ENCODE measurements around the gene HPCAL1. TPM values are rescaled to one million over a fixed set of nuclear protein-coding genes. Genes with fewer than 3 reads are reported as not detected.
A peak's percentile ranks its signal among the peaks of the same experiment; 100 is the strongest.

HPCAL1 gene
- total and polyA plus RNA-seq, 4 donors = 28.2 to 159 (median 95.0) TPM

DNA sequence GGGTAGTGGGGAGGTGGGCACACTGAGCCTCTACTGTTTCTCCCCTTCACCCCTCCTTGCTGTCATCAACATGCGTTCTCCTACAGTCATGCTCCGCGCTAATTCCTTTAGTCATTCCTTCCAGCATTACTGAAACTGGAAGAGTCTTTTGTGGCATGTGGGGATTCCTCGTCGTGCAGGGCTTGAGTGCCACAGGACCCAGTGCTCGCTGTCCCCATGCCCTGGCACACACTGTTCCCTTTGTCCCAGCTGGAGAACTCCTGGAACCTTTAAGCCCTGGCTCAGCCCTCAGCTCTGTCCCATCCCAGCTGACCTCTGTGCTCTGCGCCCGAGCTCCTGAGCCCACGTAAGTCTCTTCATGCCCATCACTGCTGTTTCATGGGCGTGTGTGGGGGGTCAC, 103.3 kb downstream of the HPCAL1 start:
- Histone ChIP-seq H3K27me3 (ENCODE audit: control insufficient read depth, insufficient read depth, low read length) (no peaks in the 10 kb centered on the region), H3K27ac (ENCODE audit: low read depth, low read length) (peak overlapping the region; percentile 86), H3K36me3 (ENCODE audit: control insufficient read depth, insufficient read depth, low read length) (peaks cover 13% of the 10 kb centered on the region), H3K4me1 (ENCODE audit: control insufficient read depth, insufficient read depth, low read length) (peaks cover 62% of the 10 kb centered on the region), H3K9me3 (ENCODE audit: control insufficient read depth, insufficient read depth, low read length) (no peaks in the 10 kb centered on the region), H3K4me3 (ENCODE audit: low read depth, low read length) (no peak overlapping the region)
- no peak for DNase-seq (ENCODE audit: low read depth in 4 of 6, low spot score in 6 of 6)
- 62% methylated on average over 4 of the region's 10 CpGs for WGBS (ENCODE audit: insufficient coverage)

DNA sequence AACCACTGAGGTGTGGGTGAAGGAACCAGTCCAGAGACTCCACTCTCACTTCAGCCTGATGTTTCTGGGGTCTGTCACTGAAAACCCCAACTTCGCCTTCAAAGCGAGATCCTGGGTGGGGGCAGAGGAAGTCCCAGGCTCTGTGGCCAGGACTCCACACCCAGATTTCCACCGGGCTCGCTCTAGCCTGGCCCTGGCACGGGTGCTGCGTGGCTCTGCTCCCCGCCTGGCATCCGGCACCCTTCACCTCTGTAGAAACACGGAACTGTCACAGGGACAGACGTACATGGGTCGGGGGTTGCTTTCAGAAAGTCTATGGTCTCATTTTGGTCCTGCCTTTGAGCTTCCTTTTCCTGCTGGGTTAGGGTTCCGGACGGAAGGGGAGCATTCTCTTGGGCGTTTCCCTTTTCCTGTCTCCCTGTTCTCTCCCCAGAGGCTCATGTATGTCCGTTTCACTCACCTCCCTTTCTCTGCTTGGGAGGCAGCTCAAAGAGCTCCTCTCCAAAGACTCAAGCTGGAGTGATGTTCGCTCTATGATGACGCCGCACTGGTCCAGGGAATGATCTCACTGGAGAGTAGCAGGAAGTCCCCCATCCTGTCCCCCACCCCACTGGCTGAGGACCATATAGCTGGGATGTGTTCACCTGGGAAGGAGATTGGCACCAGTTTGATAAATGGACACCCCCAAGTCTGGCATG, 103.9 kb downstream of the HPCAL1 start:
- Histone ChIP-seq H3K9me3 (ENCODE audit: control insufficient read depth, insufficient read depth, low read length) (no peaks in the 10 kb centered on the region), H3K36me3 (ENCODE audit: control insufficient read depth, insufficient read depth, low read length) (peaks cover 12% of the 10 kb centered on the region), H3K27me3 (ENCODE audit: control insufficient read depth, insufficient read depth, low read length) (no peaks in the 10 kb centered on the region), H3K27ac (ENCODE audit: low read depth, low read length) (no peak overlapping the region), H3K4me3 (ENCODE audit: low read depth, low read length) (no peak overlapping the region), H3K4me1 (ENCODE audit: control insufficient read depth, insufficient read depth, low read length) (peaks cover 66% of the 10 kb centered on the region)
- 88% methylated on average over 13 of the region's 18 CpGs for WGBS (ENCODE audit: insufficient coverage)
- no peak for DNase-seq (ENCODE audit: low read depth in 4 of 6, low spot score in 6 of 6)

- DNase-seq (ENCODE audit: low read depth in 4 of 6, low spot score in 6 of 6) = no peak
- Histone ChIP-seq H3K36me3 (ENCODE audit: control insufficient read depth, insufficient read depth, low read length) (peaks cover 12% of the 10 kb centered on the region), H3K4me1 (ENCODE audit: control insufficient read depth, insufficient read depth, low read length) (peaks cover 70% of the 10 kb centered on the region), H3K27me3 (ENCODE audit: control insufficient read depth, insufficient read depth, low read length) (no peaks in the 10 kb centered on the region), H3K4me3 (ENCODE audit: low read depth, low read length) (no peak overlapping the region), H3K27ac (ENCODE audit: low read depth, low read length) (no peak overlapping the region), H3K9me3 (ENCODE audit: control insufficient read depth, insufficient read depth, low read length) (no peaks in the 10 kb centered on the region)
- WGBS (ENCODE audit: insufficient coverage) = 85% methylated on average over 2 of the region's 4 CpGs
Measured at GRCh38 chr2:10407432-10407831, 104.7 kb downstream of the HPCAL1 start.

GRCh38 chr2:10407841-10408648, 105.3 kb downstream of the HPCAL1 start:
- no peak overlapping the region for H3K27ac ChIP-seq (ENCODE audit: low read depth, low read length)
- no peaks in the 10 kb centered on the region for H3K9me3 ChIP-seq (ENCODE audit: control insufficient read depth, insufficient read depth, low read length)
- H3K4me3 ChIP-seq (ENCODE audit: low read depth, low read length) = no peak overlapping the region
- peaks cover 12% of the 10 kb centered on the region for H3K36me3 ChIP-seq (ENCODE audit: control insufficient read depth, insufficient read depth, low read length)
- H3K4me1 ChIP-seq (ENCODE audit: control insufficient read depth, insufficient read depth, low read length) = peaks cover 75% of the 10 kb centered on the region
- no peaks in the 10 kb centered on the region for H3K27me3 ChIP-seq (ENCODE audit: control insufficient read depth, insufficient read depth, low read length)
- no peak for DNase-seq (ENCODE audit: low read depth in 4 of 6, low spot score in 6 of 6)
- WGBS (ENCODE audit: insufficient coverage) = 74% methylated on average over 8 of the region's 11 CpGs

GRCh38 chr2:10408649-10409579, 106.2 kb downstream of the HPCAL1 start:
- Histone ChIP-seq H3K27me3 (ENCODE audit: control insufficient read depth, insufficient read depth, low read length) (no peaks in the 10 kb centered on the region), H3K9me3 (ENCODE audit: control insufficient read depth, insufficient read depth, low read length) (no peaks in the 10 kb centered on the region), H3K27ac (ENCODE audit: low read depth, low read length) (no peak overlapping the region), H3K36me3 (ENCODE audit: control insufficient read depth, insufficient read depth, low read length) (peaks cover 12% of the 10 kb centered on the region), H3K4me1 (ENCODE audit: control insufficient read depth, insufficient read depth, low read length) (peaks cover 83% of the 10 kb centered on the region), H3K4me3 (ENCODE audit: low read depth, low read length) (no peak overlapping the region)
- 16% methylated on average over 18 of the region's 24 CpGs for WGBS (ENCODE audit: insufficient coverage)
- DNase-seq (ENCODE audit: low read depth in 4 of 6, low spot score in 6 of 6) = peak in 2 of 6 donors; percentile 90 to 94

GRCh38 chr2:10410001-10410822, 107.5 kb downstream of the HPCAL1 start:
- Histone ChIP-seq H3K9me3 (ENCODE audit: control insufficient read depth, insufficient read depth, low read length) (no peaks in the 10 kb centered on the region), H3K36me3 (ENCODE audit: control insufficient read depth, insufficient read depth, low read length) (peaks cover 5% of the 10 kb centered on the region), H3K27me3 (ENCODE audit: control insufficient read depth, insufficient read depth, low read length) (no peaks in the 10 kb centered on the region), H3K4me3 (ENCODE audit: low read depth, low read length) (no peak overlapping the region), H3K27ac (ENCODE audit: low read depth, low read length) (peak overlapping the region; percentile 6), H3K4me1 (ENCODE audit: control insufficient read depth, insufficient read depth, low read length) (peaks cover 82% of the 10 kb centered on the region)
- peak in 2 of 6 donors; percentile 68 to 95 for DNase-seq (ENCODE audit: low read depth in 4 of 6, low spot score in 6 of 6)
- 36% methylated on average over 12 of the region's 14 CpGs for WGBS (ENCODE audit: insufficient coverage)

- peaks cover 7% of the 10 kb centered on the region for H3K36me3 ChIP-seq (ENCODE audit: control insufficient read depth, insufficient read depth, low read length)
- no peaks in the 10 kb centered on the region for H3K27me3 ChIP-seq (ENCODE audit: control insufficient read depth, insufficient read depth, low read length)
- WGBS (ENCODE audit: insufficient coverage) = 43% methylated on average over 13 of the region's 13 CpGs
- peak in 2 of 6 donors; percentile 62 to 82 for DNase-seq (ENCODE audit: low read depth in 4 of 6, low spot score in 6 of 6)
- peaks cover 80% of the 10 kb centered on the region for H3K4me1 ChIP-seq (ENCODE audit: control insufficient read depth, insufficient read depth, low read length)
- H3K27ac ChIP-seq (ENCODE audit: low read depth, low read length) = peak overlapping the region; percentile 6
- no peak overlapping the region for H3K4me3 ChIP-seq (ENCODE audit: low read depth, low read length)
- H3K9me3 ChIP-seq (ENCODE audit: control insufficient read depth, insufficient read depth, low read length) = no peaks in the 10 kb centered on the region
Measured at GRCh38 chr2:10410823-10411437, 108.2 kb downstream of the HPCAL1 start.

- H3K36me3 ChIP-seq (ENCODE audit: control insufficient read depth, insufficient read depth, low read length) = peaks cover 3% of the 10 kb centered on the region
Measured at GRCh38 chr2:10411557-10411956, 108.9 kb downstream of the HPCAL1 start.

More at GRCh38 chr2:10411557-10411956, 108.9 kb downstream of the HPCAL1 start:
- Histone ChIP-seq H3K9me3 (ENCODE audit: control insufficient read depth, insufficient read depth, low read length) (no peaks in the 10 kb centered on the region), H3K27ac (ENCODE audit: low read depth, low read length) (peak overlapping the region; percentile 33), H3K27me3 (ENCODE audit: control insufficient read depth, insufficient read depth, low read length) (no peaks in the 10 kb centered on the region), H3K4me1 (ENCODE audit: control insufficient read depth, insufficient read depth, low read length) (peaks cover 73% of the 10 kb centered on the region), H3K4me3 (ENCODE audit: low read depth, low read length) (no peak overlapping the region)
- WGBS (ENCODE audit: insufficient coverage) = 53% methylated on average over 8 of the region's 8 CpGs
- DNase-seq (ENCODE audit: low read depth in 4 of 6, low spot score in 6 of 6) = peak in 1 of 6 donors; percentile 72

All from spinal cord (tissue), 10 donors.